Nasal cavity respiratory epithelium epithelial cell of viscerocranial mucosa (primary cell): Measurements from ENCODE around the gene GNG8. TPM values are rescaled to one million over a fixed set of nuclear protein-coding genes. Genes with fewer than 3 reads are reported as not detected.

Source experiments
- total RNA-seq: library from RNA; depleted of rRNA; stranded (reverse); fragments of >200 nt; gene quantifications from 2 replicates; pipeline ENCODE4 v1.2.3, GENCODE V29; 2014

The GNG8 gene
- total RNA-seq = not detected in 2 replicates

GRCh38 chr19:46635920-46636761, at the start of gene GNG8:
Gene GNG8, minus strand, starts transcription at chr19:46636202. Its CDS starts 1,520 bp downstream, at chr19:46634682.

GRCh38 chr19:46661020-46661731, 25.2 kb upstream of the GNG8 start, which contains the start of gene DACT3:
Gene DACT3, minus strand, starts transcription at chr19:46661182. Its CDS starts 118 bp downstream, at chr19:46661064.

GRCh38 chr19:46624958-46625661, 10.9 kb downstream of the GNG8 start, which contains the start of gene PTGIR:
Gene PTGIR, minus strand, starts transcription at chr19:46625089. Its CDS starts 864 bp downstream, at chr19:46624225.

GRCh38 chr19:46601318-46602224, 34.4 kb downstream of the GNG8 start, which contains the start of gene CALM3:
Gene CALM3, plus strand, starts transcription at chr19:46601330. Its CDS starts 105 bp downstream, at chr19:46601435.

Other genes with a start within 250 kb of the GNG8 start
- 15.0 and 16.1 TPM in 2 replicates for gene CCDC8, start 222.6 kb downstream of the GNG8 start, total RNA-seq
- gene PNMA8C, start 207.3 kb downstream of the GNG8 start, total RNA-seq = not detected in 2 replicates
- 4.7 and 5.8 TPM in 2 replicates for gene PNMA8A, start 164.6 kb downstream of the GNG8 start, total RNA-seq
- gene PNMA8B, start 140.3 kb downstream of the GNG8 start, total RNA-seq = under 0.01 and 0.07 TPM in 2 replicates
- 73.1 and 94.7 TPM in 2 replicates for gene CALM3, start 34.9 kb downstream of the GNG8 start, total RNA-seq
- not detected in 2 replicates for gene PTGIR, start 11.1 kb downstream of the GNG8 start, total RNA-seq
- gene DACT3, start 25.0 kb upstream of the GNG8 start, total RNA-seq = under 0.01 TPM in 1 of 2 replicates, not detected in the other
- gene PRKD2, start 80.9 kb upstream of the GNG8 start, total RNA-seq = 17.4 and 50.8 TPM in 2 replicates
- 10.9 and 16.9 TPM in 2 replicates for gene FKRP, start 109.9 kb upstream of the GNG8 start, total RNA-seq
- 85.8 and 94.1 TPM in 2 replicates for gene STRN4, start 110.2 kb upstream of the GNG8 start, total RNA-seq
- gene SLC1A5, start 152.4 kb upstream of the GNG8 start, total RNA-seq = 330 and 503 TPM in 2 replicates
- 104 and 109 TPM in 2 replicates for gene AP2S1, start 214.6 kb upstream of the GNG8 start, total RNA-seq
- gene ARHGAP35, start 224.8 kb upstream of the GNG8 start, total RNA-seq = 40.3 and 74.0 TPM in 2 replicates